ENCODE measurements around the gene CNTNAP5.

The CNTNAP5 gene

GRCh38 chr2:124025171-124025580, at the start of gene CNTNAP5:
Gene CNTNAP5, plus strand, starts transcription at chr2:124025287. Its CDS starts 364 bp downstream, at chr2:124025651.
- DNase-seq: peak; percentile 8 to 32

- DNase-seq: no peak
Measured at GRCh38 chr2:123976054-123976648, 48.9 kb upstream of the CNTNAP5 start.

GRCh38 chr2:123993728-123994323, 31.3 kb upstream of the CNTNAP5 start:
- DNase-seq: peak in 1 of 2 experiments; percentile 2

GRCh38 chr2:123999681-124000080, 25.4 kb upstream of the CNTNAP5 start:
- no peak for DNase-seq

DNA sequence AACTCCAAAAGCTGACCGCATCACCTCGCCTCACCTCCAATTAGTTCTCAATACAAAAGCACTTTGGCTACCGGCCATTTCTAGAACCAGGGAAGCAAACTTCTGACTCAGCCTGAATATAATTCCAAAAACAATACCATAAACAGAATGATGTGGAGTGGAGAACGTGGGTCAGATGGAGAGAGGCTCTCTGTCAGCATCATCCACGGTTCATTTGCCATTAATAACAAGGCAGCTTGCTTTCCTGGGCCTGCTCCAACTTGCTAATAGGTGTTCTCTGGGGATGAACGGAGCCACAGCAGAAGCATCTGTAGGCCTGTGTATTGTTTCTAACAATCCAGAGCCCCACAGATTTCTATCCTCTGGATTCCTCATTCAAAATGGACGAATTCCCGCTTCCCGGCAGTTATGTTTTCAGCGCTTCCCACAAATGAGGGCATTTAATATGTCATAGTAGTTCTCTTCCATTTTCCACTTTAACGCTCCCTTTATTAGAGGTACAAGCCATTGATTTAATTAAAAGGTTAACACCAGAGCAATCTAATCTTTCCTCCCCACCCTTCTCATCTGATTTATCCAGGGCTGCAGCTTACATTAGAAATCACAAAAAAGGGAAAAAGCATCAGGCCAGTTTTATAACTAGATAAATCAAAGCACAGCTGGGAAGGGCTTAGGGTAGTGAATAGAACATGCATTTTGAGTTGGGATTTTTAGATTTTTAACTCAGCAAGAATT, 23.2 kb upstream of the CNTNAP5 start:
- DNase-seq: no peak

- DNase-seq: no peak
Measured at GRCh38 chr2:124018890-124019289, 6.2 kb upstream of the CNTNAP5 start.

GRCh38 chr2:124024561-124025170, 421 bp upstream of the CNTNAP5 start:
- peak in 1 of 2 experiments; percentile 5 for DNase-seq

DNA sequence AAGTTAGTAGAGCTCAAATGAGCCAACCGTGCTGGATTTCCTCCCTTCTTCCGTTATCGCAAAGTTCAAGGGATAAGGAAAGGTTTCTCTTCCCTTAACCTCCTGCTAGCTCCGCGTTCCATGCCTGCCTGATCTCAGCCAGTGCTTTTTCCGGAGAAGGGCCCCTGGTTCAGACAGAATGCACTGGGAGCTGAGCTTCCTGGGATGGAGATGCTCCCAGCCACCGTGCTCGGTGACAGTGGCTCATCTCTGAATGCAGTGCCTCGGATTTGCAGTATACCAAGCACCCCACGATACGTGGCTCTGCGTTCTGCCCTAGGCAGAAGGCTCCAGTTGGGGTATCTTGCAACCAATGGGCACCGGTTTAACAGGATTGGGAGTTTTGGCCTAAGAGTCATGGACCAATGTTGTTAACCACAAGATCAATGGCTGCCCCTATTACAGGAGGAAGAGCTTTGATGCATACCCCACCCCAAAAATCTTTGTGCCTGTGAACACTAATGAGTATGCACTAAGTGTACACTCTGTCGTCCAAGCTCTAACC, 876 bp downstream of the CNTNAP5 start:
- no peak for DNase-seq

- no peak for DNase-seq
Measured at GRCh38 chr2:124026503-124026902, 1.4 kb downstream of the CNTNAP5 start.

DNA sequence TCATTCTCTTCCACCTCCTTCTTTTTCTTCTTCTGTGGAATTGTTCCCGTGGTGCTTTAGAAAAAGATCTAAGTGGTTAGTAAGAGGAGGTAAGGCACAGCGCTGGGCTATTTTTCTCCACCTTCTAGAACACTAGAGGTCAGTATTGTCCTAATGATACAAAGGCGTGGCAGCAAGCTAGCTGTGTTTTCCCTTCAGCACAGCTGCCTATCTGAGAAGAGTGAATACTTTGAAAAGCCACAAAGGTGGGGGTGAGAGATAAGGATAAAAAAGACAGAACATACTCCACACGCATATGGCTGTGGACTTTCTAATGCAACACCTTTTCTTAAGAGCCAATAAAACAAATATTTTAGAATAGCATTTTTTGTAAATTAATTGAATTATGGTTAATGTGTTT, 2.1 kb downstream of the CNTNAP5 start:
- peak; percentile 22 to 55 for DNase-seq

DNA sequence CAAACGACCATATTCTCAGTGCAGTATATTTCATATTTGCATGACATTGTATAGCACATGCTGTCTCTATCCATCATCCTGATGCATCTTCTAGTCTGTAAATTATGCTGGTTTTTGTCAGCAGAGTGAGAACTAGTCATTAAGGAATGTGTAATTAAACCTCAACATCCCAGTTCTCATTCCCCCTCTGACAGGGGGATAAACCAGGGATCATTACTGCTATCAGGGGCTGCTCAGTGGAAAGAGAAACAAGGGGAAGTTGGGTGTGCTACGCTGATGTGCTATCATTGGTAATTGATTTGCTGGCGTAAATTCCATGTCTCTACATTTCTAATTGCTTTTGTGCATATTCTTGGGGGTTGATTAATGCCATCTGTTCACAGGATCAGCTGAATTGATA, 7.7 kb downstream of the CNTNAP5 start:
- DNase-seq: no peak

GRCh38 chr2:124034265-124034664, 9.2 kb downstream of the CNTNAP5 start:
- no peak for DNase-seq

- no peak for DNase-seq
Measured at GRCh38 chr2:124035001-124035400, 9.9 kb downstream of the CNTNAP5 start.

DNA sequence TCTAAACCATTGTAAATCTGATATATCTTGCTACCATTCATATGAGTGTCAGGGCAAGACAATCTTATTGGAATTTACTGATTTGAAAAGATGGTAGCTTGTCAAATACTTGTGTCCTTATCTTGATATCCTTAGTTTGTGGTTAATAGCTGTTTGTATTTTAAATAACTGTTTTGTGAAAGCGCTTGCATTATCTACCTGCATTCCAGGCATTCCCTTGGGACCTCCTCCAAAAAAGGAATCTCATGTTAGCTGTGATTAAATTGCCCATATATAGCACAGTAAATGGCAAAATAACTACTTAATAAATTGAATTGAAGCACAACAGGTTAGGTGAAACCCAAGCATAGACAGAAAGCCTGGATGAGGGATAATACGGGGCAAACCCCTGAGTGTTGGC, 13.9 kb downstream of the CNTNAP5 start:
- no peak for DNase-seq

DNA sequence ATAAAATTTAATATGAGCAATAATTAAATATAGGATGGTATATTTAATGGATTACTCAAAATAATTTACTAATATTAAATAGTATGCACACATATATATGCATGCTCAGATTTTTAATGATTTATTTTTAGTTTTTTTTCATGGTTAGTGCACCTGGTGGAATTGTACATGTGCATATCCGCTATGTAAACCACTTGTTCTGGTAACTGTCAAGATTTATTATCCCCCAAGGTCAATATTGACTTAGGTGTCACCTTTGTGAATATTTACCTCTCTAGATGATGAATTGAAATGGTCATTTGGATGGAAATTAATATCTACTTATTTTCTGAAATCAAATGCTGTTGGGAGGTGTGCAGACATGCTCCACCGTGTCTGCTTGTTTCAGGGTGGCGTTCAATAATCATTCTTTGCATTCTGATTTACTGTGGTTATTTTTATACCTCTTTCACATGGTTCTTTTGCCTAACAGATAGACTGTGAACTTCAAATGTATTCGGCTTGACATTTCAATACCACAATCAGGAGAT, 14.7 kb downstream of the CNTNAP5 start:
- peak in 1 of 2 experiments; percentile 2 for DNase-seq

- no peak for DNase-seq
Measured at GRCh38 chr2:124045894-124046293, 20.8 kb downstream of the CNTNAP5 start.

- no peak for DNase-seq
Measured at GRCh38 chr2:124046332-124046731, 21.2 kb downstream of the CNTNAP5 start.

DNA sequence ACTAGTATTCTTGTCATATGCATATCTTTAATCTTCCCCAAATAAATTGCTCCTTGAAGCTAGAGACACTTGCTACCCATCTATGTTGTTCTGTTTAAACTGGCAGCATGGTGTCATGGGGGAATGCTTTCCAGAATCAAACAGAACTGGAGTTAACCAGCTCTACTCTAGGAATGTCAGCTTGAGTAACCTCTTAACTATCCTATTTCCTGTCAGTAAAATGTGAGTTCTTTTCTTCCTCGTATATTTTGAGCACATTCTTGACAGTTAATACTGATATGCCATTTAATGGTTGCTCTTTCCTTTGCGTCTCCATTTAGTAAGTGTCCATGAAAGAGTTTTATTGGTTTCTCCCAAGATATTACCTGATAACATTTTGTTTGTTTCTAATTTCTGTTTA, 23.0 kb downstream of the CNTNAP5 start:
- DNase-seq: no peak

GRCh38 chr2:124048664-124049063, 23.6 kb downstream of the CNTNAP5 start:
- DNase-seq: no peak

DNA sequence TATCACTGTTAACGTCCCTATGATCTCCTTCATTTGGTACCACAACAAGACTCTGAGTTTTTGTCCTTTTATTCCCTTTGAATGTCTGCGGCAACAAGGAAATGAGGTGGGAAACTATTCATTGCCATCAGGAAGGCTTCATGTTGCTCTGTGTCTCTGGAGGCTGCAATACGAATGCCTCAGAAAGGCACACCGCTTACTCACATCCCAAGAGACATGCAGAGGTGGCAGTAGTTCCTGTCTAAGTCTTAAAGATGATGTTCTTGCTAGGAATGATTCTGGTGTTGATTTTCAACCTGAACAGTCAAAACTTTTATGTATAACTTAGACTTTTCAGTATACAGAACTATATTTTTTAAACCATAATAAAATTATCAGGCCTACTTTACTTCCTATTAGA, 24.0 kb downstream of the CNTNAP5 start:
- no peak for DNase-seq

DNA sequence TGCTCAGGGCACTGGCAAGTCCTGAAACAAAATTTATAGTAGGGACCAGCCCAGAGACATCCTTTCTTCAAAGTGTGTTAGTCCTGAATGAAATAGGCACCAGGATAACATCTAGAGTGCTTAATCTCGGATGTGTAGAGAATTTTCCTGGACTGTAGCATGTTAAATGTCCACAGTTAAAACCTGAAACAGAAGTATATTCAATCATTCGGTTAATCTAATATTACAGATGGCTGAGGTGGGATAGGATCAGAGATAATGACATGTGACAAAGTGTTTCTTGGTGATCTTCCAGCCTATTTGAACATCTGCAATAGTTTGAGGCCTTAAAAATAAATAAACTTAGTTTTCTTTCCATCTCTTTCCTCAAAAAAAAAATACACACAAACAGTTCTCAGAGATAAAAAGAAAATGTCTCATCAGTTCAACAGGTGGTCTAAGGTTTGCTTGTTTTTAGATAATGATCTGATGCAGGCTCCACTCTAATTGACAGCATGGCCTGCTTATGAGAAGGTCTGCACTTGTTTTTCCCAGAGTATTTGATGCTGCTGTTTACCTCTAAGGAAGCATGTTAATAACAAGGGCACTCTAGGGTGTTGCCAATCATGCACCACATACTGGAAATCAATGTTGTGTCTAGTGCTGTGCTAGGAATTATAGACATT, 25.9 kb downstream of the CNTNAP5 start:
- DNase-seq: no peak

- DNase-seq: no peak
Measured at GRCh38 chr2:124053796-124054195, 28.7 kb downstream of the CNTNAP5 start.

GRCh38 chr2:124063596-124063995, 38.5 kb downstream of the CNTNAP5 start:
- DNase-seq: no peak

Data from NCI-H187 (cell line).